ENCODE data around the gene POLR2A. TPM values are rescaled to one million over a fixed set of nuclear protein-coding genes. Genes with fewer than 3 reads are reported as not detected.
"Not testable (repeated sequence)": the region's sequence is repeated elsewhere in the genome, so short reads cannot be mapped to it uniquely, and the experiment has no call there.

POLR2A gene
- total RNA-seq, 4 donors from 2014 or later = 94.6 to 204 (median 157) TPM

DNA sequence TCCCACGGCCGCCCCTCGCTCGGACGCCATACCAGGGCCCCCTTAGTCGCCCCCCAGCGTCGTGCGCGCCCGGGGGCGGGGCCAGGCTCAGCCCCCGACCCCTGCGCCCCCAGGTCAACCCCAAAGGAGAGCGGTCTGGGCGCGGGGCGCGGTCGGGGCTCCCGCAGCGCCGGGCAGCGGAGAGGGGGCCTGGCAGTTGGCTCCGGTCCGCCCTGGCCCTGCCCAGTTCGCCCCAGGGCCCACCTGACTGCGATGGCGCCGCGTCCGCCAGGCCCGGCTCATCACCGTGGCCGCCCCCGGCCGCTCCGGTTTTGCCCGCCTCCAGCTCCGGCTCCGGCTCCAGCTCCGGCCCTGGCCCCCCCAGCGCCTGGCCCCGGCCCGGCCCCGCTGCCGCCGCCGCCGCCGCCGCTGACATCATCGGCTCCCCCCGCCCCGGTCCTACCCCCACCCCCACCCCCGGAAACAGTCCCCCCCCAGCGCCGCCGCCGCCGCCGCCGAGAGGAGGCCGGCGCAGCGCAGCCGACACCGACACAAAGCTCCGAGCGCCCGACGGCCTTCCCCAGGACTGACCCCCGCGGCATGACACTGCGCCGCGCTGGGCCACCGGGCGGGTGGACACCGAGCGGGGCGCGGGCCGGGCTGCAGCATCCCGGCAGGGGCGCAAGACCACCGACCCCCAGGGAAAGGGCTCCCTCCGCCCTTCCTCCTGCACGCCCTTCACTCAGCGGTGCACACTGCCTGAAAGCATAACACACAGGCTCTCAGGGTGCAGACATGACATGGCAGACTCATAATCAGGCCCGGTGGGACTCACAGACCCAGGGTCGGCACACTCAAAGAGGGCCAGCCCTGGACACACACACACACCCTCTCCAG lies 4.7 kb upstream of the POLR2A start, which contains the start of gene ZBTB4:
Gene ZBTB4, minus strand, starts transcription at position 419 of the 876 bp plus-strand sequence. CDS start 12,830 bp downstream, outside the sequence.
- TF ChIP-seq POLR2A (IDR thresholded peaks at IDR 0.05) = peak; percentile 39 to 45
- TF ChIP-seq, protein P1, sequence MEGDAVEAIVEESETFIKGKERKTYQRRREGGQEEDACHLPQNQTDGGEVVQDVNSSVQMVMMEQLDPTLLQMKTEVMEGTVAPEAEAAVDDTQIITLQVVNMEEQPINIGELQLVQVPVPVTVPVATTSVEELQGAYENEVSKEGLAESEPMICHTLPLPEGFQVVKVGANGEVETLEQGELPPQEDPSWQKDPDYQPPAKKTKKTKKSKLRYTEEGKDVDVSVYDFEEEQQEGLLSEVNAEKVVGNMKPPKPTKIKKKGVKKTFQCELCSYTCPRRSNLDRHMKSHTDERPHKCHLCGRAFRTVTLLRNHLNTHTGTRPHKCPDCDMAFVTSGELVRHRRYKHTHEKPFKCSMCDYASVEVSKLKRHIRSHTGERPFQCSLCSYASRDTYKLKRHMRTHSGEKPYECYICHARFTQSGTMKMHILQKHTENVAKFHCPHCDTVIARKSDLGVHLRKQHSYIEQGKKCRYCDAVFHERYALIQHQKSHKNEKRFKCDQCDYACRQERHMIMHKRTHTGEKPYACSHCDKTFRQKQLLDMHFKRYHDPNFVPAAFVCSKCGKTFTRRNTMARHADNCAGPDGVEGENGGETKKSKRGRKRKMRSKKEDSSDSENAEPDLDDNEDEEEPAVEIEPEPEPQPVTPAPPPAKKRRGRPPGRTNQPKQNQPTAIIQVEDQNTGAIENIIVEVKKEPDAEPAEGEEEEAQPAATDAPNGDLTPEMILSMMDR (IDR thresholded peaks at IDR 0.05) = no peak
- peak within 1 kb of the TSS; percentile 84 to 99 (median 94) for H3K4me3 ChIP-seq
- H3K27ac ChIP-seq = peak within 1 kb of the TSS; percentile 98 to 100 (median 99)
- DNase-seq = peak; percentile 65 to 81 (median 77)
- H3K9me3 ChIP-seq = no peaks in the 10 kb centered on the region
- H3K27me3 ChIP-seq = no peaks in the 10 kb centered on the region
- no peaks in the 10 kb centered on the region for H3K36me3 ChIP-seq
- peaks cover 0 to 48% (median 7%) of the 10 kb centered on the region in 4 donors for H3K4me1 ChIP-seq

DNA sequence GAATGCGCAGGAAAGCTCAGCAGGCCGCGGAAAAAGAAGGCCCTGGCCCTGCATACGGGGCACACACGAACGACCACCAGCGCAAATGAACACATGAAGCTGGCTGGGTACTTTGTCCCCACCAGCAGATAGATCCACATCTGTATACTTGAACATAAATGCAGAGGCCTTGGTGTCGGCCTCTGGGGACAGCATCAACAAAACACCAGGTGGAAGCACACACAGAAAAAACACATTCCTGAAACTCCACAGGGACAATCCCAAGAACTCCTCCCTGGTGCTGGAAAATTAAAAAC lies 4.1 kb upstream of the POLR2A start:
- no peaks in the 10 kb centered on the region for H3K9me3 ChIP-seq
- peaks cover 0 to 49% (median 7%) of the 10 kb centered on the region in 4 donors for H3K4me1 ChIP-seq
- no peaks in the 10 kb centered on the region for H3K36me3 ChIP-seq
- TF ChIP-seq, protein P1 (IDR thresholded peaks at IDR 0.05) = no peak
- TF ChIP-seq POLR2A (IDR thresholded peaks at IDR 0.05) = no peak
- peak overlapping the region; percentile 84 to 99 (median 94) for H3K4me3 ChIP-seq
- H3K27me3 ChIP-seq = no peaks in the 10 kb centered on the region
- peak overlapping the region; percentile 98 to 100 (median 99) for H3K27ac ChIP-seq
- DNase-seq = no peak

DNA sequence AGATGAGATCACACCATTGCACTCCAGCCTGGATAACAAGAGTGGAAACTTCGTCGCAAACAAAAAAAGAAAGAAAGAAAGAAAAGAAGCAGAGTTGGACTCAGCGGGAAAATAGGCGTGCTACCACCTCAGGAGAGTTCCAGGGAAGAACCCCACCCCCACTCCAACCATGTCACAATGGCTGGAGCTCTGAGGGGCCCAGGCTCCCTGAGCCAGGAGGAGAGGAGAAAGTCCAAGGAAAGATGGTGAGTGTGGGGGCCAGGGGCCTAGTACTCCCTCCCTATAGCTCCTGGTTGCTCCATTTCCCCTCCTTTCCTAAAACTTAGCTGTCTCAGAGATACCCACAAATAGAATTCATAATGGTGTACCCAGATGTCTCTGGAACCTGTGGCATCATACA lies 2.9 kb upstream of the POLR2A start, which contains the start of gene SLC35G6:
Gene SLC35G6, plus strand, starts transcription at position 172 of the 400 bp plus-strand sequence. Its CDS starts 71 bp downstream, at position 243.
- not testable (repeated sequence) for DNase-seq, H3K36me3 ChIP-seq, H3K9me3 ChIP-seq, H3K27me3 ChIP-seq
- Histone ChIP-seq H3K4me1 (peaks cover 4 to 50% (median 13%) of the 10 kb centered on the region in 4 donors), H3K27ac (peak within 1 kb of the TSS; percentile 98 to 100 (median 99)), H3K4me3 (peak within 1 kb of the TSS in 1 of 4 donors; percentile 93)

DNA sequence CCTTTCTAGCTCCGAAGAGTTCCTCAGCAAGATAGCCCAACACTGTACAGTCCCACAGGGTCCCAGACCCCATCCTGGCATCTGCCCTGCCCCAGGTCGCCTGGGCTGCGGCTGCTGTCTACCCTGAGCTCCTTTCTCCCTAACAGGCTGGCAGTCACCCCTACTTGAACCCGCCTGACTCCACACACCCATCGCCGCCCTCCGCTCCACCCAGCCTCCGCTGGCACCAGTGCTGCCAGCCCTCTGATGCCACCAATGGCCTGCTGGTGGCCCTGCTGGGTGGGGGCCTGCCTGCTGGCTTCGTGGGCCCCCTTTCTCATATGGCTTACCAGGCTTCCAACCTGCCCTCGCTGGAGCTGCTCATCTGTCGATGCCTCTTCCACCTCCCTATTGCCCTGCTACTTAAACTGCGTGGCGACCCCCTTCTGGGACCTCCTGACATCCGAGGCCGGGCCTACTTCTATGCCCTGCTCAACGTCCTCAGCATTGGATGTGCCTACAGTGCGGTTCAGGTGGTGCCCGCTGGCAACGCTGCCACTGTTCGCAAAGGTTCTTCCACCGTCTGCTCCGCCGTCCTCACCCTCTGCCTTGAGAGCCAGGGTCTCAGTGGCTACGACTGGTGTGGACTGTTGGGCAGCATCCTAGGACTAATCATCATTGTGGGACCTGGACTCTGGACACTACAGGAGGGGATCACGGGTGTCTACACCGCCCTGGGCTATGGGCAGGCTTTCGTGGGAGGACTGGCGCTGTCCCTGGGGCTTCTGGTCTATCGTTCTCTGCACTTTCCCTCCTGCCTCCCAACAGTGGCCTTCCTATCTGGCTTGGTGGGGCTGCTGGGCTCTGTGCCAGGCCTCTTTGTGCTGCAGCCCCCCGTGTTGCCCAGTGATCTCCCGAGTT lies 2.1 kb upstream of the POLR2A start:
- not testable (repeated sequence) for H3K27me3 ChIP-seq, H3K36me3 ChIP-seq, H3K4me3 ChIP-seq, H3K9me3 ChIP-seq, DNase-seq
- H3K4me1 ChIP-seq = peaks cover 4 to 50% (median 18%) of the 10 kb centered on the region in 4 donors
- H3K27ac ChIP-seq = peak overlapping the region in 2 of 4 donors; percentile 94 to 97

DNA sequence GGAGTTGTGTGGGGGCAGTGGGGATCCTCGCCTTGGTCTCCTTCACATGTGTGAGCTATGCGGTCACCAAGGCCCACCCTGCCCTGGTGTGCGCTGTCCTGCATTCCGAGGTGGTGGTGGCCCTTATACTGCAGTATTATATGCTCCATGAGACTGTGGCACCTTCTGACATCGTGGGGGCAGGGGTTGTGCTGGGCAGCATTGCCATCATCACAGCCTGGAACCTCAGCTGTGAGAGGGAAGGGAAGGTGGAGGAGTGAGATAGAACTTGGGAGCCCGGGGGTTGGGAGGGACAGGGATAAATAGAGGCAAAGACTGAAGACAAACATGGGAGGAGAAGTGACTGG lies 1.5 kb upstream of the POLR2A start:
- Histone ChIP-seq H3K4me1 (peaks cover 4 to 51% (median 19%) of the 10 kb centered on the region in 4 donors), H3K4me3 (peak overlapping the region; percentile 64 to 69 (median 66)), H3K27ac (peak overlapping the region; percentile 94 to 99 (median 98))
- H3K9me3 ChIP-seq, DNase-seq, H3K27me3 ChIP-seq, H3K36me3 ChIP-seq: not testable (repeated sequence)

DNA sequence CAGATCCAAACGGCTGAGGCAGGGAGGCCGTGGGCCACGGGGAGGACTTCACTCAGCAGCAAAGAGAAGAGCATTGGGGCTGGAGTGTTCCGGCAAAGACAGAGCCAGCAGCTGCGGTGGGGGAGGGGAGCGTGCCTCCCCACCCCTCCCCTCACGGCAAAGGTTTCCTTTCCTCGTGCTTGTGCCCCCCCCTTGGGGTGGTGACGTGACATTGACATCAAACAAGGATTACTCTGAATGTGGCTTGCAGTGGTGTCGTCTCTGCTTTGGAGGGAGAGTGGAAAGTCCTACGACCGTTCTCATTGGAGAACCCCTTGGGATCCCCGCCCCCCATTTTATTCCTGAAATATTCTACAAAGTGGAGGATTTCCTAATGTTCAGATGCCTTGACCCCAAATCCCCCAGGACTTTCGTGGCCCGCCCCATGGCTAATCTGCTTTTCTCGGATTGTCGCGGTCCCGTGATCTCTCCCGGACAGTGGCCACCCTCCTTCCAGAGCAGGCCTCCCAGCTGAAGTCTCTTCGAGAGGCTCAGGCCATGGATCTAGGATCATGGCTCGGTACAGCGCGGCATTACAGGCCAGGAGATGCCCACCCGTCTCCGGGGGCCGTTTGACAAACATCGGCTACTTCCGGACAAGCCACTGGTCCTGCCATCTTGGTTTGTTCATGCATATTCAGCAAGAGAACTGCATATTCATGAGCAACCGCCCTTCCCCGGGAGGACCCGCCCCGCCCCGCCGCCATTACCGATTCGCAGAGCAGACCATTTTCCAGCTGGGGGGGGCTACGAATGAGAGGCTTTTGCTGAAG lies 705 bp upstream of the POLR2A start:
- Histone ChIP-seq H3K4me3 (peak overlapping the region; percentile 64 to 69 (median 66)), H3K27ac (peak overlapping the region; percentile 94 to 99 (median 98)), H3K27me3 (no peaks in the 10 kb centered on the region), H3K4me1 (peaks cover 4 to 51% (median 18%) of the 10 kb centered on the region in 4 donors), H3K36me3 (no peaks in the 10 kb centered on the region), H3K9me3 (no peaks in the 10 kb centered on the region)
- TF ChIP-seq POLR2A (IDR thresholded peaks at IDR 0.05) = peak; percentile 24 to 61
- TF ChIP-seq, protein P1 (IDR thresholded peaks at IDR 0.05) = no peak
- peak; percentile 96 to 97 (median 96) for DNase-seq

All from Peyer's patch (tissue), 4 donors.